Neural cell (in vitro differentiated cells): ENCODE results near the gene NDUFA6. TPM values are rescaled to one million over a fixed set of nuclear protein-coding genes. Genes with fewer than 3 reads are reported as not detected.
"Not testable (repeated sequence)": the region's sequence is repeated elsewhere in the genome, so short reads cannot be mapped to it uniquely, and the experiment has no call there.

Experiments used
- H2AFZ ChIP-seq: fragments of 200-600, 300-800 bp; sonication (generic), shearing (Covaris generic); 2 replicates; pipeline ENCODE4 v1.6.0; 2014; ENCODE audit warnings: low read depth, mild to moderate bottlenecking, antibody characterized with exemption, low read length, moderate library complexity
- H3F3A ChIP-seq: fragments of 200-600 bp; shearing (Covaris generic); 2 replicates; pipeline ENCODE4 v1.6.1; 2016; ENCODE audit warnings: mild to moderate bottlenecking, moderate library complexity, mixed read lengths, antibody characterized with exemption, low read length; ENCODE audit not compliant: insufficient read depth, poor library complexity, severe bottlenecking
- H3K27ac ChIP-seq: fragments of 200-600, 300-800 bp; sonication (generic), shearing (Covaris generic); 2 replicates; pipeline ENCODE4 v1.5.1; 2014; ENCODE audit warnings: mild to moderate bottlenecking, low read length, moderate library complexity
- H3K27me3 ChIP-seq: fragments of 300-800, 200-600 bp; sonication (generic), shearing (Covaris generic); 2 replicates; pipeline ENCODE4 v1.6.0; 2014; ENCODE audit warnings: mild to moderate bottlenecking, low read depth, low read length, moderate library complexity; ENCODE audit not compliant: insufficient read depth
- H3K36me3 ChIP-seq: fragments of 300-800, 200-600 bp; sonication (generic), shearing (Covaris generic); 2 replicates; pipeline ENCODE4 v1.5.1; 2014; ENCODE audit warnings: mild to moderate bottlenecking, antibody characterized with exemption, low read length, moderate library complexity; ENCODE audit not compliant: insufficient read depth
- H3K4me2 ChIP-seq: fragments of 300-800, 200-600 bp; sonication (generic), shearing (Covaris generic); 2 replicates; pipeline ENCODE4 v1.6.0; 2014; ENCODE audit warnings: mild to moderate bottlenecking, low read length
- H3K4me3 ChIP-seq: fragments of 300-800, 200-600 bp; sonication (generic), shearing (Covaris generic); 2 replicates; pipeline ENCODE4 v1.5.1; 2014; ENCODE audit warnings: mild to moderate bottlenecking, low read length, moderate library complexity
- H3K79me2 ChIP-seq: fragments of 200-600 bp; shearing (Covaris generic); replicated peaks from 2 replicates; pipeline ENCODE4 v1.6.0; 2014; ENCODE audit warnings: mild to moderate bottlenecking, low read length, moderate library complexity; ENCODE audit not compliant: insufficient read depth
- H3K9ac ChIP-seq: fragments of 300-800, 200-600 bp; sonication (generic), shearing (Covaris generic); 2 replicates; pipeline ENCODE4 v1.6.1; 2016; ENCODE audit warnings: mild to moderate bottlenecking, low read length, mixed read lengths
- H3K9me2 ChIP-seq: fragments of 200-600 bp; shearing (Covaris generic); 2 replicates; pipeline ENCODE4 v1.6.1; 2016; ENCODE audit warnings: mild to moderate bottlenecking, low read length, mixed read lengths; ENCODE audit not compliant: insufficient read depth
- H3K9me3 ChIP-seq: fragments of 200-600, 300-800 bp; sonication (generic), shearing (Covaris generic); 2 replicates; pipeline ENCODE4 v1.6.1; 2016; ENCODE audit warnings: mild to moderate bottlenecking, mixed run types, low read length, moderate library complexity, mixed read lengths
- H4K20me1 ChIP-seq: fragments of 200-600 bp; shearing (Covaris generic); 2 replicates; pipeline ENCODE4 v1.6.1; 2016; ENCODE audit warnings: mild to moderate bottlenecking, mixed run types; ENCODE audit not compliant: insufficient read depth
- EP300 ChIP-seq: fragments of 450-650 bp; conservative IDR thresholded peaks from 2 replicates; pipeline ENCODE4 v1.6.1; 2014; ENCODE audit warnings: antibody characterized with exemption, mild to moderate bottlenecking, moderate library complexity; ENCODE audit not compliant: poor library complexity, severe bottlenecking
- EZH2 ChIP-seq: fragments of 200-600, 300-800 bp; shearing (Covaris generic), sonication (generic); IDR thresholded peaks from 2 replicates; pipeline ENCODE4 v1.6.1; 2014; ENCODE audit warnings: antibody characterized with exemption, low read length, borderline replicate concordance, mild to moderate bottlenecking; ENCODE audit not compliant: insufficient read depth, poor library complexity, severe bottlenecking
- MXI1 ChIP-seq: fragments of 450-650 bp; conservative IDR thresholded peaks from 2 replicates; pipeline ENCODE4 v1.6.1; 2014; ENCODE audit warnings: antibody characterized with exemption, mild to moderate bottlenecking; ENCODE audit not compliant: poor library complexity, severe bottlenecking
- POLR2AphosphoS5 ChIP-seq: IDR thresholded peaks from 2 replicates; pipeline ENCODE4 v1.6.1; 2012
- RAD21 ChIP-seq: fragments of 450-650 bp; conservative IDR thresholded peaks from 2 replicates; pipeline ENCODE4 v1.6.1; 2014; ENCODE audit warnings: antibody characterized with exemption, mild to moderate bottlenecking, moderate library complexity
- SMC3 ChIP-seq: fragments of 450-650 bp; conservative IDR thresholded peaks from 2 replicates; pipeline ENCODE4 v1.6.1; 2014; ENCODE audit warnings: antibody characterized with exemption, mild to moderate bottlenecking, moderate library complexity; ENCODE audit not compliant: poor library complexity
- TAF1 ChIP-seq: IDR thresholded peaks from 2 replicates; pipeline ENCODE4 v1.6.1; 2012; ENCODE audit warnings: low read depth
- polyA plus RNA-seq: library from polyadenylated mRNA; depleted of rRNA; stranded (reverse); fragments of >200 nt; gene quantifications from 2 replicates; pipeline ENCODE4 v1.2.3, GENCODE V29; 2014
- TF ChIP-seq, protein P1 (sequence below): fragments of 450-650 bp; IDR thresholded peaks from 2 replicates; pipeline ENCODE4 v1.5.1; 2014; ENCODE audit warnings: antibody characterized with exemption, mild to moderate bottlenecking, moderate library complexity; ENCODE audit not compliant: poor library complexity, severe bottlenecking
- TF ChIP-seq, protein P2 (sequence below): IDR thresholded peaks from 2 replicates; pipeline ENCODE4 v1.6.1; 2012; ENCODE audit warnings: borderline replicate concordance

NDUFA6 gene
- polyA plus RNA-seq, 1 donor from 2014 or later: 273 TPM

DNA sequence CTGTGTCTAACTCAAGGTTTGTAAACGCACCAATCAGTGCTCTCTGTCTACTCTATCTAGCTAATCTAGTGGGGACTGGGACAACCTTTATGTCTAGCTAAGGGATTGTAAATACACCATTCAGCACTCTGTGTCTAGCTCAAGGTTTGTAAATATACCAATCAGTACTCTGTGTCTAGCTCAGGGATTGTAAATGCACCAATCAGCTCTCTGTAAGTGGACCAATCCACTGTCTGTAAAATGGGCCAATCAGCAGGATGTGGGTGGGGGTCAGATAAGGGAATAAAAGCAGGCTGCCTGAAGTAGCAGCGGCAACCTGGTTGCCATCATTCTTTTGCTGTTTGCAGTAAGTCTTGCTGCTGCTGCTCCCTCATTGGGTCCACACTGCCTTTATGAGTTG, 48.4 kb upstream of the NDUFA6 start:
- Histone ChIP-seq H3F3A (no peaks in the 10 kb centered on the region), H3K4me3 (no peak overlapping the region), H3K9ac (no peak overlapping the region), H3K79me2 (no peaks in the 10 kb centered on the region), H4K20me1 (no peaks in the 10 kb centered on the region), H3K4me2 (no peak overlapping the region), H3K36me3 (no peaks in the 10 kb centered on the region), H3K9me2 (no peaks in the 10 kb centered on the region), H3K9me3 (no peaks in the 10 kb centered on the region), H2AFZ (no peak overlapping the region), H3K27me3 (no peaks in the 10 kb centered on the region), H3K27ac (no peak overlapping the region)
- TF ChIP-seq, protein P1, sequence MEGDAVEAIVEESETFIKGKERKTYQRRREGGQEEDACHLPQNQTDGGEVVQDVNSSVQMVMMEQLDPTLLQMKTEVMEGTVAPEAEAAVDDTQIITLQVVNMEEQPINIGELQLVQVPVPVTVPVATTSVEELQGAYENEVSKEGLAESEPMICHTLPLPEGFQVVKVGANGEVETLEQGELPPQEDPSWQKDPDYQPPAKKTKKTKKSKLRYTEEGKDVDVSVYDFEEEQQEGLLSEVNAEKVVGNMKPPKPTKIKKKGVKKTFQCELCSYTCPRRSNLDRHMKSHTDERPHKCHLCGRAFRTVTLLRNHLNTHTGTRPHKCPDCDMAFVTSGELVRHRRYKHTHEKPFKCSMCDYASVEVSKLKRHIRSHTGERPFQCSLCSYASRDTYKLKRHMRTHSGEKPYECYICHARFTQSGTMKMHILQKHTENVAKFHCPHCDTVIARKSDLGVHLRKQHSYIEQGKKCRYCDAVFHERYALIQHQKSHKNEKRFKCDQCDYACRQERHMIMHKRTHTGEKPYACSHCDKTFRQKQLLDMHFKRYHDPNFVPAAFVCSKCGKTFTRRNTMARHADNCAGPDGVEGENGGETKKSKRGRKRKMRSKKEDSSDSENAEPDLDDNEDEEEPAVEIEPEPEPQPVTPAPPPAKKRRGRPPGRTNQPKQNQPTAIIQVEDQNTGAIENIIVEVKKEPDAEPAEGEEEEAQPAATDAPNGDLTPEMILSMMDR: no peak
- TF ChIP-seq EZH2 (no peak), EP300 (no peak), MXI1 (no peak)

DNA sequence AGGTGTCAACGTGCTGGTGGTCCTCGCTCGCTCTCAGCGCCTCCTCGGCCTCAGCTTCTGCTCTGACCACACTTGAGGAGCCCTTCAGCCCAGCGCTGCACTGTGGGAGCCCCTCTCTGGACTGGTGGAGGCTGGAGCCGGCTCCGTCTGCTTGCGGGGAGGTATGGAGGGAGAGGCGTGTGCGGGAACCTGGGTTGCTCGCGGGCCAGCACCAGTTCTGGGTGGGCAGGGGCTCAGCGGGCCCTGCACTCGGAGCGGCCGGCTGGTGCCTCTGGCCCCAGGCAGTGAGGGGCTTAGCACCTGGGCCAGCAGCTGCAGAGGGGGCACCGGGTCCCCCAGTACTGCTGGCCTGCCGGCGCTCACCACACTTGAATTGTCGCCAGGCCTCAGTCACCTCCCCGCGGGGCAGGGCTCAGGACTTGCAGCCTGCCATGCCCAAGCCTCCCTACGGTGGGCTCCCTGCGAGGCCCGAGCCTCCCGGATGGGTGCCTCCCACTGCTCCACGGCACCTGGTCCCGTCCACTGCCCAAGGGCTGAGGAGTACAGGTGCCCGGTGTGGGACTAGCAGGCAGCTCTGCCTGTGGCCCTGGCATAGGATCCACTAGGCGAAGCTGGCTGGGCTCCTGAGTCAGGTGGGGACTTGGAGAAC, 47.7 kb upstream of the NDUFA6 start:
- Histone ChIP-seq H3K79me2 (no peaks in the 10 kb centered on the region), H3K27me3 (no peaks in the 10 kb centered on the region), H3K4me3 (no peak overlapping the region), H3K9me3 (no peaks in the 10 kb centered on the region), H3K4me2 (no peak overlapping the region), H4K20me1 (no peaks in the 10 kb centered on the region), H3K9me2 (no peaks in the 10 kb centered on the region), H3K9ac (no peak overlapping the region), H3F3A (no peaks in the 10 kb centered on the region), H2AFZ (no peak overlapping the region), H3K36me3 (no peaks in the 10 kb centered on the region), H3K27ac (no peak overlapping the region)
- TF ChIP-seq, protein P2, sequence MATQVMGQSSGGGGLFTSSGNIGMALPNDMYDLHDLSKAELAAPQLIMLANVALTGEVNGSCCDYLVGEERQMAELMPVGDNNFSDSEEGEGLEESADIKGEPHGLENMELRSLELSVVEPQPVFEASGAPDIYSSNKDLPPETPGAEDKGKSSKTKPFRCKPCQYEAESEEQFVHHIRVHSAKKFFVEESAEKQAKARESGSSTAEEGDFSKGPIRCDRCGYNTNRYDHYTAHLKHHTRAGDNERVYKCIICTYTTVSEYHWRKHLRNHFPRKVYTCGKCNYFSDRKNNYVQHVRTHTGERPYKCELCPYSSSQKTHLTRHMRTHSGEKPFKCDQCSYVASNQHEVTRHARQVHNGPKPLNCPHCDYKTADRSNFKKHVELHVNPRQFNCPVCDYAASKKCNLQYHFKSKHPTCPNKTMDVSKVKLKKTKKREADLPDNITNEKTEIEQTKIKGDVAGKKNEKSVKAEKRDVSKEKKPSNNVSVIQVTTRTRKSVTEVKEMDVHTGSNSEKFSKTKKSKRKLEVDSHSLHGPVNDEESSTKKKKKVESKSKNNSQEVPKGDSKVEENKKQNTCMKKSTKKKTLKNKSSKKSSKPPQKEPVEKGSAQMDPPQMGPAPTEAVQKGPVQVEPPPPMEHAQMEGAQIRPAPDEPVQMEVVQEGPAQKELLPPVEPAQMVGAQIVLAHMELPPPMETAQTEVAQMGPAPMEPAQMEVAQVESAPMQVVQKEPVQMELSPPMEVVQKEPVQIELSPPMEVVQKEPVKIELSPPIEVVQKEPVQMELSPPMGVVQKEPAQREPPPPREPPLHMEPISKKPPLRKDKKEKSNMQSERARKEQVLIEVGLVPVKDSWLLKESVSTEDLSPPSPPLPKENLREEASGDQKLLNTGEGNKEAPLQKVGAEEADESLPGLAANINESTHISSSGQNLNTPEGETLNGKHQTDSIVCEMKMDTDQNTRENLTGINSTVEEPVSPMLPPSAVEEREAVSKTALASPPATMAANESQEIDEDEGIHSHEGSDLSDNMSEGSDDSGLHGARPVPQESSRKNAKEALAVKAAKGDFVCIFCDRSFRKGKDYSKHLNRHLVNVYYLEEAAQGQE: no peak
- TF ChIP-seq POLR2AphosphoS5 (no peak), EP300 (no peak), RAD21 (no peak), EZH2 (no peak), SMC3 (no peak), TAF1 (no peak), MXI1 (no peak)
- TF ChIP-seq, protein P1: no peak

DNA sequence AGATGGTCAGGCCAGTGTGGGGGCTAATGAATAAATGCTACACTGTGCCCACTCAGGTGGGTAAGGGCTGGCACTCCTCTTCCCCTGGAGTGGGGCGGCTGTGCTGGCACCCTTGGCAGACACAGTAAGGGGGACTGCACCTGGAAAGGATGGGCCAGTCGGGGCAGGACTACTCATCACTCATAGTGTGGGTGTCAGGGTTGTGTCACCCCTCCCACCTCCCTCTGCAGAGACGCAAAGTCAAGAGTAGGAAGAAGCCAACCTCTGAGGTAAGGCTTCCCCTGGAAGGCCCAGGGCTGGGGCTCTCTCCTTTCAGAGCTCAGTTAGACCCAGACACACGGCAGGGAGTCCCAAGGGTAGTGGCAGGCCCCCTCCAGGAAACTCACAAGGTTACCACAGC, 45.1 kb upstream of the NDUFA6 start:
- H3K4me2 ChIP-seq, H3F3A ChIP-seq: not testable (repeated sequence)

More for the DNA sequence above, 45.1 kb upstream of the NDUFA6 start:
- H3K4me3 ChIP-seq, H3K9ac ChIP-seq, H3K27ac ChIP-seq, H3K27me3 ChIP-seq, H3K36me3 ChIP-seq, H3K79me2 ChIP-seq, H3K9me3 ChIP-seq, H4K20me1 ChIP-seq, H3K9me2 ChIP-seq, H2AFZ ChIP-seq: not testable (repeated sequence)
